ENCODE data around the gene UTP18.

UTP18 gene

GRCh38 chr17:51335883-51336822 lies 75.8 kb downstream of the UTP18 start:
- no peak for DNase-seq

- DNase-seq, result no peak
These were observed 81.1 kb downstream of the UTP18 start for GRCh38 chr17:51341457-51341856.

DNA sequence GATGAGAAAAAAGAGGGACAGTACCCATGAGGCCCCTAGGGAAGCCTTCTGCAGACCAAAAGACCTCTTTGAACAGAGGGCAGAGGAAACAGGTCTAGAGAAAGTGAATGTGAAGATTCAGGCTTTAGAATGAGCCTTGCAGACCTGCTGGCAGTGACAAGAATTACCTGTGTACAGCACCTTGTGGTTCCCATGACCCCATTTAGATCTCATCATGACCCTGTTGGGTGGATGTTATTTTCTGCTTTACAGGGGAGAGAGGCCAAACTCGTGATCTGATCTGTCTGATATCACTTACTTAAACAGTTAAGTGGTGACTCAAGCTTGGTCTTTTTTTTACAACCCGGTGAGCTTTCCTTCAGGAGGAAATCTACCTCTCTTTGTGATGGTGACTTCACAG lies 81.9 kb downstream of the UTP18 start:
- DNase-seq, result no peak

DNA sequence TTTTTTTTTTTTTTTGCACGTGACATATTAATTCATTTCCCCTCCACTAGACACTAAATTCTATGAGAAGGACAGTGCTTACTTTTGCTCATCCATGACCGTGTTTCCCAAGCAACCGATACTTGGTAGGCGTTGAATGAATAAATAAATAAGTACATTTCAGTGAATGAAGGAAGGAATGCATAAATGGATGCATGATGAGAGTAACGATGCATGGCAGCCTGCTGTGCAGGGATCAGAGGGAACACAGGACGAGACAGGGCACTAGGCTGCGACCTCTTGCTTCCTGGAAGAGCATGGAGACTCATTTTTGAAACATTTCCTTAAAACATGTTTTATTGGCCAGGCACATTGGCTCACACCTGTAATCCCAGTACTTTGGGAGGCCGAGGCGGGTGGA lies 84.2 kb downstream of the UTP18 start:
- no peak for DNase-seq

- DNase-seq, result no peak
These were observed 86.1 kb downstream of the UTP18 start for GRCh38 chr17:51346218-51346982.

Data from CD4-positive, alpha-beta T cell treated with Interleukin-1 beta for 1 hour (primary cell).